IMR-90 (cell line): ENCODE results near the gene MTHFD2.

Experiments
- BHLHE40 ChIP-seq: fragments of 150-350 bp; IDR thresholded peaks from 2 replicates; pipeline ENCODE4 v1.6.1; 2016; ENCODE audit warnings: mild to moderate bottlenecking, low read depth, low read length
- CTCF ChIP-seq: conservative IDR thresholded peaks from 2 replicates; pipeline ENCODE4 v1.5.1; 2012; ENCODE audit warnings: mild to moderate bottlenecking, low read depth, low read length, improper control_type of control experiment
- POLR2A ChIP-seq: IDR thresholded peaks from 2 replicates; pipeline ENCODE4 v1.6.1; 2012; ENCODE audit warnings: mild to moderate bottlenecking, low read depth, low read length
- RCOR1 ChIP-seq: IDR thresholded peaks from 2 replicates; pipeline ENCODE4 v1.6.1; 2012; ENCODE audit warnings: mild to moderate bottlenecking, low read length, improper control_type of control experiment; ENCODE audit not compliant: insufficient replicate concordance
- RFX5 ChIP-seq: IDR thresholded peaks from 2 replicates; pipeline ENCODE4 v1.8.0; 2012; ENCODE audit warnings: low read depth, mild to moderate bottlenecking, low read length, moderate library complexity
- SMC3 ChIP-seq: fragments of 150-350 bp; IDR thresholded peaks from 2 replicates; pipeline ENCODE4 v1.6.1; 2016; ENCODE audit warnings: low read depth, mild to moderate bottlenecking, antibody characterized with exemption, low read length, moderate library complexity

GRCh38 chr2:74188018-74188601, 10.3 kb upstream of the MTHFD2 start:
- TF ChIP-seq RFX5, result no peak
- no peak for TF ChIP-seq POLR2A
- no peak for TF ChIP-seq CTCF
- no peak for TF ChIP-seq SMC3
- TF ChIP-seq BHLHE40, result no peak
- no peak for TF ChIP-seq RCOR1
